ENCODE data around the gene FAM174C. TPM values are rescaled to one million over a fixed set of nuclear protein-coding genes. Genes with fewer than 3 reads are reported as not detected.
A peak's percentile ranks its signal among the peaks of the same experiment; 100 is the strongest.

Gene FAM174C
- total RNA-seq, 1 donor from 2014 or later: 30.0 TPM

DNA sequence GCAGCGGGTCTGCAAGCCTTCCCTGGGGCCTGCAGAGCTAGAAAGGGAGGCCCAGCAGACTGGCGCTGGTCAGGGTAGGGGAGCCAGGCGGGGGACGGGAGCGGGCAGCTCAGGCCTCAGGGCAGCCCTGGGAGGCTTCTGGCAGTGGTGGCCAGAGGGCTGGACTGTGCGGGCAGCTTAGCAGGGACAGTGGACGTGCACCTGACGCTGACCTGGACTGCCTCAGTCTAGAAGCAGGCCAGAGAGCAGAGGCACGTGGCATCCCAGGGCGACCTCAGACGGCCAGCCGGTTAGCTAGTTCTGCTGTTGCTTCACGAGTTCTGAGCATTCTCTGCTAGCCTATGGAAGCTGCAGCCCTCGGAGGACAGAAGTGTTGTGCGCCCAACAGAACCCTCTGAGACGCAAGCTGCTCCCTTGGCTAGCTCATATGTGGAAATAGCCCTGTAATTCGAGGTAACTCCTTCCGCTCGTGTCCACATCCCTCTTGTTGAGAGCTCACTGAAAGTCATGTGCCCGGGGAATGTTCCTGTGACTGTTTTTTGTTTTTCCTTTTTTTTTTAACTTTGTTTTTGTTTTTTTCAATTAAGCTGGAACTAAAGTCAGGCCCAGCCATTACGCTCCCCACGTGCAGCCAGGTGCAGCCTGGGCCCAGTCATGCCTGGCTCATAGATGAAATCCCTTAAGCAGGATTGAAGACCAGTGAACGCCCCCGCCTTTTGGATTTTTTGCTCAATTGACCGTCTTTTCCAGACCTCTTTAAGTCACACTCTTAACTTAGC is 1.9 kb upstream of the FAM174C start:
- Mint-ChIP-seq H3K4me1 (ENCODE audit: low read depth) (peaks cover 37% of the 10 kb centered on the region), H3K27ac (peak overlapping the region; percentile 88), H3K36me3 (ENCODE audit: insufficient read depth) (peaks cover 24% of the 10 kb centered on the region), H3K9me3 (ENCODE audit: low read depth) (no peaks in the 10 kb centered on the region), H3K27me3 (peaks cover 3% of the 10 kb centered on the region), H3K4me3 (ENCODE audit: low read depth) (peak overlapping the region; percentile 52)
- TF ChIP-seq, protein P1, sequence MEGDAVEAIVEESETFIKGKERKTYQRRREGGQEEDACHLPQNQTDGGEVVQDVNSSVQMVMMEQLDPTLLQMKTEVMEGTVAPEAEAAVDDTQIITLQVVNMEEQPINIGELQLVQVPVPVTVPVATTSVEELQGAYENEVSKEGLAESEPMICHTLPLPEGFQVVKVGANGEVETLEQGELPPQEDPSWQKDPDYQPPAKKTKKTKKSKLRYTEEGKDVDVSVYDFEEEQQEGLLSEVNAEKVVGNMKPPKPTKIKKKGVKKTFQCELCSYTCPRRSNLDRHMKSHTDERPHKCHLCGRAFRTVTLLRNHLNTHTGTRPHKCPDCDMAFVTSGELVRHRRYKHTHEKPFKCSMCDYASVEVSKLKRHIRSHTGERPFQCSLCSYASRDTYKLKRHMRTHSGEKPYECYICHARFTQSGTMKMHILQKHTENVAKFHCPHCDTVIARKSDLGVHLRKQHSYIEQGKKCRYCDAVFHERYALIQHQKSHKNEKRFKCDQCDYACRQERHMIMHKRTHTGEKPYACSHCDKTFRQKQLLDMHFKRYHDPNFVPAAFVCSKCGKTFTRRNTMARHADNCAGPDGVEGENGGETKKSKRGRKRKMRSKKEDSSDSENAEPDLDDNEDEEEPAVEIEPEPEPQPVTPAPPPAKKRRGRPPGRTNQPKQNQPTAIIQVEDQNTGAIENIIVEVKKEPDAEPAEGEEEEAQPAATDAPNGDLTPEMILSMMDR (IDR thresholded peaks at IDR 0.05; ENCODE audit: unreplicated experiment): no peak
- no peak for DNase-seq (ENCODE audit: low spot score, unreplicated experiment)

GRCh38 chr19:1274081-1274851 is 1.1 kb upstream of the FAM174C start:
- H3K4me3 Mint-ChIP-seq (ENCODE audit: low read depth): peak overlapping the region; percentile 52

DNA sequence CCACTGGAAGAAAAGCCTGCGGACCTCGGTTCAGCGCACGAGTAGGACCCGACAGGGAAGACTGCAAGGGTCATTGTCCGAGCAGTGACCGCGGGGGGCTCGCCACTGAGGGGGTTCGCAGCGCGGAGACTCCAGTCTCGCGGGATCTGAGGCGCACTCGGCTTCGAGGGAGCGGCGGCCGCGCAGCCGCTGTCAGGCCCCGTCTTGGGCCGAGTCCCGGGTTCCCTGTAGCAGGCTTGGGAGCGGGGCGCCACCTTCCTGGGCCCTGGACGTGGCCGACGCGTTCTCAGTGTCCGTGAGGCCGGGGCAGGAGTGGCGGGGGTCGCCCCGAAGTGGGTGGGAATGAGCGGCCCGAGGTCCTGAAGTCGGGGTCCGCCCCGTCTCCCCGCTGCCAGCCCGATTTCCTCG is 474 bp upstream of the FAM174C start:
- no peaks in the 10 kb centered on the region for H3K27me3 Mint-ChIP-seq
- H3K27ac Mint-ChIP-seq: peak overlapping the region; percentile 77
- no peak for DNase-seq (ENCODE audit: low spot score, unreplicated experiment)
- H3K9me3 Mint-ChIP-seq (ENCODE audit: low read depth): no peaks in the 10 kb centered on the region
- TF ChIP-seq, protein P1 (IDR thresholded peaks at IDR 0.05; ENCODE audit: unreplicated experiment): no peak
- peaks cover 32% of the 10 kb centered on the region for H3K4me1 Mint-ChIP-seq (ENCODE audit: low read depth)
- peaks cover 26% of the 10 kb centered on the region for H3K36me3 Mint-ChIP-seq (ENCODE audit: insufficient read depth)
- peak overlapping the region; percentile 52 for H3K4me3 Mint-ChIP-seq (ENCODE audit: low read depth)

More at GRCh38 chr19:1274081-1274851, 1.1 kb upstream of the FAM174C start:
- Mint-ChIP-seq H3K27ac (peak overlapping the region; percentile 88), H3K9me3 (ENCODE audit: low read depth) (no peaks in the 10 kb centered on the region), H3K4me1 (ENCODE audit: low read depth) (peaks cover 32% of the 10 kb centered on the region), H3K36me3 (ENCODE audit: insufficient read depth) (peaks cover 24% of the 10 kb centered on the region), H3K27me3 (no peaks in the 10 kb centered on the region)
- TF ChIP-seq, protein P1 (IDR thresholded peaks at IDR 0.05; ENCODE audit: unreplicated experiment): no peak
- DNase-seq (ENCODE audit: low spot score, unreplicated experiment): no peak

DNA sequence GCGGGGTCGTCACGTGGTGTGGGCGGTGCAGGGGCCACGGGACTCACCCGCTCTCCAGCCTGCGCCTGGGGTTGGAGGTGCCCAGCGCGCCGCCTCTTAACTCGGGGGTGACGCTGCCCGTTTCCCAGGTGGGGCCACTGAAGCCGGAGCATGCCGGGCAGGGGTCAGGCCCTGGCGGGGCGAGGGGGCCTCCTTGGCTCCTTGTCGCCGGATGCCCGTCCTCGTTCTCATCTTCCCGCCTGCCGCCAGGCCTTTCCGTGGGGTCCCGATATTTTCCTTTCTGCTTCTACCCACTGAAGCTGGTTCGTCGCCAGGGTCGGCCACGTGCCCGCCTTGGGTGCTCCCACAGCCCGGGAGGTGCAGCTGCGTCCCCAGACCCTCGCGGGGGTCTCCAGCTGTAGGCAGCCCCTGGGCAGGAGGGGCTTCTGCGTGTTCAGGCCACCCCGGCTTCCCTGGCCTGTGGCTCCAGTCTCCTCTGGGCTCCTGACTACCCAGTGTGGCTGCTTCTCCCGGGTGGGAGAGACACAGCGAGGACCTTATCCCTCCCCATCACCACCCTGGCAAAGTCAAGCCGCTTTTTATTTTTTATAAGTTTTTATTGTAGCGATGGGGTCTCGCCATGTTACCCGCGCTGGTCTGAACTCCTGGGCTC is 772 bp downstream of the FAM174C start:
- Mint-ChIP-seq H3K9me3 (ENCODE audit: low read depth) (no peaks in the 10 kb centered on the region), H3K27ac (peak overlapping the region; percentile 97), H3K4me1 (ENCODE audit: low read depth) (peaks cover 22% of the 10 kb centered on the region), H3K36me3 (ENCODE audit: insufficient read depth) (peaks cover 20% of the 10 kb centered on the region), H3K4me3 (ENCODE audit: low read depth) (peak overlapping the region; percentile 74), H3K27me3 (no peaks in the 10 kb centered on the region)
- no peak for DNase-seq (ENCODE audit: low spot score, unreplicated experiment)
- TF ChIP-seq, protein P1 (IDR thresholded peaks at IDR 0.05; ENCODE audit: unreplicated experiment): no peak

DNA sequence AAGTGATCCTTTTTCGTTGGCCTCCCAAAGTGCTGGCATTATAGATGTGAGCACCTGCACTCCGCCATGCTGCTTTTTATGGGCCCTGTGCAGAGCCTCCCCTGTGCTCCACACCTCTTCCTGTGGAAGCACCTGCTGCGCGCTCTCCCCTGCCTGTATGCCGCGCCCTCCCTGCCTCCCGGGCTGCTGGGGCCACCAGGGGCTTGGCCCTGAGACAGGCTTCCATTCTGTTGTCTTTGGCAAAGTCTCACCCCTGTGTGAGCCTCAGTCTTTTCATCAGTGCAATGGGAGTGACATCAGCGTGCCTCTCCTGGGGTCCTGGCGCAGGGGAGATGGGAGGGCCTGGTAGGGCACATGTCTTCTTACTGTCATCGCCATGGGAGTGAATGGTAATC is 1.3 kb downstream of the FAM174C start:
- Mint-ChIP-seq H3K36me3 (ENCODE audit: insufficient read depth) (peaks cover 18% of the 10 kb centered on the region), H3K4me3 (ENCODE audit: low read depth) (peak overlapping the region; percentile 74), H3K27ac (peak overlapping the region; percentile 12), H3K4me1 (ENCODE audit: low read depth) (peaks cover 16% of the 10 kb centered on the region), H3K9me3 (ENCODE audit: low read depth) (no peaks in the 10 kb centered on the region), H3K27me3 (no peaks in the 10 kb centered on the region)
- no peak for DNase-seq (ENCODE audit: low spot score, unreplicated experiment)
- TF ChIP-seq, protein P1 (IDR thresholded peaks at IDR 0.05; ENCODE audit: unreplicated experiment): no peak

Measured in progenitor cell of endocrine pancreas (in vitro differentiated cells).